H1 (cell line): ENCODE results near the gene MATR3. TPM values are rescaled to one million over a fixed set of nuclear protein-coding genes. Genes with fewer than 3 reads are reported as not detected.

Experiments
- CTCF ChIA-PET: fragments of 300-600 bp; sonication (Branson Sonifier 250); formaldehyde crosslinking; loops from one replicate; lab custom pipeline; 2021; ENCODE audit not compliant: partially characterized antibody; lab: Charles Lee
- POLR2A ChIA-PET: fragments of 300-600 bp; sonication (Branson Sonifier 250); formaldehyde crosslinking; loops from one replicate; lab custom pipeline; 2021; ENCODE audit warnings: inconsistent platforms; ENCODE audit not compliant: partially characterized antibody; lab: Charles Lee
- DNase-seq, 2 experiments: peaks; one replicate each; pipeline versions ENCODE4 v3.0.0 to v3.0.0-alpha.2; 2010 to 2022; ENCODE audit warnings: low spot score in 2 of 2, low read depth in 1 of 2, mixed read lengths in 1 of 2
- FAIRE-seq: peaks from 2 replicates; lab custom pipeline; 2011; peaks lifted over from hg19 to GRCh38; lab: Jason Lieb, UNC
- H2AFZ ChIP-seq: 2 replicates; pipeline ENCODE4 v1.8.1; 2012; ENCODE audit warnings: low read length, inconsistent platforms
- H2AK5ac ChIP-seq: 2 replicates; pipeline ENCODE4 v1.6.1; 2013; ENCODE audit warnings: low read depth, low read length
- H2BK120ac ChIP-seq: replicated peaks from 2 replicates; pipeline ENCODE3; 2013; ENCODE audit warnings: low read depth, low read length, inconsistent platforms
- H2BK12ac ChIP-seq: 2 replicates; pipeline ENCODE4 v1.6.1; 2013; ENCODE audit warnings: low read depth, low read length
- H2BK15ac ChIP-seq: 2 replicates; pipeline ENCODE4 v1.6.1; 2013; ENCODE audit warnings: low read length
- H2BK20ac ChIP-seq: 2 replicates; pipeline ENCODE4 v1.6.1; 2013; ENCODE audit warnings: low read length
- H2BK5ac ChIP-seq: 2 replicates; pipeline ENCODE4 v1.6.1; 2013; ENCODE audit warnings: low read depth, low read length
- H3K14ac ChIP-seq: 2 replicates; pipeline ENCODE4 v1.6.1; 2013; ENCODE audit warnings: inconsistent platforms; ENCODE audit not compliant: insufficient read length
- H3K18ac ChIP-seq: 2 replicates; pipeline ENCODE4 v1.6.1; 2013; ENCODE audit warnings: low read length; ENCODE audit errors: extremely low read depth
- H3K23ac ChIP-seq: 2 replicates; pipeline ENCODE4 v1.6.1; 2013; ENCODE audit warnings: inconsistent platforms; ENCODE audit not compliant: insufficient read length
- H3K23me2 ChIP-seq: 2 replicates; pipeline ENCODE4 v1.6.1; 2013; ENCODE audit warnings: low read depth, low read length
- H3K27ac ChIP-seq: 2 replicates; pipeline ENCODE4 v1.6.1; 2011; ENCODE audit warnings: low read depth, low read length, inconsistent platforms
- H3K27me3 ChIP-seq, 4 experiments: replicated peaks in 1 of 4; 1 replicate in 1 of 4; 2 replicates in 3 of 4; pipeline versions ENCODE4 v1.6.1 to v1.8.1; 2011 to 2013; ENCODE audit warnings: low read length in 3 of 4, mild to moderate bottlenecking in 3 of 4, inconsistent platforms in 2 of 4, mixed read lengths in 2 of 4, moderate library complexity in 1 of 4; ENCODE audit not compliant: control insufficient read depth in 3 of 4, insufficient read depth in 3 of 4; ENCODE audit errors: extremely low read depth in 1 of 4
- H3K36me3 ChIP-seq, 4 experiments: 2 replicates each; pipeline versions ENCODE4 v1.6.1 to v1.8.1; 2011 to 2013; ENCODE audit warnings: mild to moderate bottlenecking in 4 of 4, low read length in 3 of 4, moderate library complexity in 2 of 4, control low read depth in 1 of 4, inconsistent platforms in 1 of 4; ENCODE audit not compliant: insufficient read depth in 4 of 4, control insufficient read depth in 2 of 4
- H3K4ac ChIP-seq: replicated peaks from 2 replicates; pipeline ENCODE3; 2013; ENCODE audit warnings: low read length, low read depth, mixed read lengths, inconsistent platforms; ENCODE audit not compliant: insufficient read length
- H3K4me1 ChIP-seq, 4 experiments: replicated peaks in 1 of 4; 1 replicate in 1 of 4; 2 replicates in 3 of 4; pipeline versions ENCODE4 v1.6.1 to v1.8.1; 2011 to 2013; ENCODE audit warnings: low read length in 3 of 4, inconsistent platforms in 2 of 4, mixed read lengths in 1 of 4; ENCODE audit not compliant: insufficient read depth in 4 of 4, control insufficient read depth in 3 of 4
- H3K4me2 ChIP-seq, 2 experiments: 2 replicates each; pipeline versions ENCODE4 v1.6.1 to v1.8.1; 2011 to 2013; ENCODE audit warnings: low read depth in 2 of 2, low read length in 2 of 2, control low read depth in 1 of 2, inconsistent platforms in 1 of 2, mild to moderate bottlenecking in 1 of 2; ENCODE audit not compliant: insufficient read depth in 1 of 2
- H3K4me3 ChIP-seq, 4 experiments: fragments of 200-600, 300-600 bp in 1 of 4; sonication (generic), shearing (Covaris generic), sonication (Bioruptor Twin) in 1 of 4; 2 replicates each; pipeline versions ENCODE4 v1.5.1 to v1.8.1; 2011 to 2016; ENCODE audit warnings: low read length in 4 of 4, low read depth in 3 of 4, control low read depth in 2 of 4, inconsistent platforms in 2 of 4, mild to moderate bottlenecking in 2 of 4, mixed read lengths in 1 of 4, moderate library complexity in 1 of 4; ENCODE audit not compliant: insufficient read depth in 2 of 4; ENCODE audit errors: extremely low read depth in 1 of 4
- H3K56ac ChIP-seq: replicated peaks from 2 replicates; pipeline ENCODE3; 2013; ENCODE audit warnings: low read depth, mild to moderate bottlenecking, mixed read lengths, low read length, inconsistent platforms; ENCODE audit not compliant: insufficient read length
- H3K79me1 ChIP-seq: 2 replicates; pipeline ENCODE4 v1.6.1; 2013; ENCODE audit warnings: low read depth, low read length, control low read depth
- H3K79me2 ChIP-seq, 2 experiments: 2 replicates each; pipeline versions ENCODE4 v1.6.1 to v1.8.1; 2012 to 2013; ENCODE audit warnings: low read length in 2 of 2, mild to moderate bottlenecking in 2 of 2, inconsistent platforms in 1 of 2; ENCODE audit not compliant: insufficient read depth in 2 of 2, control insufficient read depth in 1 of 2
- H3K9ac ChIP-seq, 4 experiments: replicated peaks in 1 of 4; 1 replicate in 1 of 4; 2 replicates in 3 of 4; pipeline versions ENCODE4 v1.6.1 to v1.8.1; 2011 to 2013; ENCODE audit warnings: low read depth in 3 of 4, low read length in 3 of 4, control low read depth in 2 of 4, mild to moderate bottlenecking in 2 of 4, moderate library complexity in 2 of 4, inconsistent platforms in 1 of 4; ENCODE audit errors: extremely low read depth in 1 of 4
- H3K9me3 ChIP-seq, 2 experiments: 2 replicates each; pipeline versions ENCODE4 v1.6.1 to v1.8.1; 2012 to 2013; ENCODE audit warnings: mild to moderate bottlenecking in 2 of 2, moderate library complexity in 2 of 2, control low read depth in 1 of 2, inconsistent platforms in 1 of 2, low read depth in 1 of 2, low read length in 1 of 2, mixed read lengths in 1 of 2; ENCODE audit not compliant: insufficient read depth in 2 of 2
- H4K20me1 ChIP-seq, 2 experiments: replicated peaks in 1 of 2; 2 replicates each; pipeline versions ENCODE3 to v1.8.1; 2011 to 2013; ENCODE audit warnings: inconsistent platforms in 2 of 2, low read length in 2 of 2, mild to moderate bottlenecking in 1 of 2; ENCODE audit not compliant: insufficient read depth in 2 of 2, control insufficient read depth in 1 of 2
- H4K5ac ChIP-seq: 2 replicates; pipeline ENCODE4 v1.6.1; 2013; ENCODE audit warnings: low read length, low read depth, mixed read lengths, inconsistent platforms; ENCODE audit not compliant: insufficient read length
- H4K8ac ChIP-seq: 2 replicates; pipeline ENCODE4 v1.8.0; 2013; ENCODE audit warnings: mild to moderate bottlenecking, moderate library complexity, low read length, inconsistent platforms; ENCODE audit not compliant: insufficient read depth; ENCODE audit errors: extremely low read depth
- H4K91ac ChIP-seq: replicated peaks from 2 replicates; pipeline ENCODE3; 2013; ENCODE audit warnings: low read length, mixed read lengths, inconsistent platforms; ENCODE audit not compliant: insufficient read length
- BCL11A ChIP-seq, 2 experiments: IDR thresholded peaks; one replicate each; pipeline ENCODE4 v1.6.1; 2011; ENCODE audit warnings: low read depth in 2 of 2, low read length in 2 of 2, mild to moderate bottlenecking in 2 of 2
- CHD1 ChIP-seq: IDR thresholded peaks from 2 replicates; pipeline ENCODE4 v1.6.1; 2012; ENCODE audit warnings: low read depth, low read length, improper control_type of control experiment
- CTBP2 ChIP-seq: IDR thresholded peaks from 2 replicates; pipeline ENCODE4 v1.7.0; 2011; ENCODE audit warnings: borderline replicate concordance, mild to moderate bottlenecking, moderate library complexity, mixed read lengths, low read length; ENCODE audit not compliant: insufficient read depth, insufficient read length
- EP300 ChIP-seq, 2 experiments: IDR thresholded peaks; 1 replicate in 1 of 2; 2 replicates in 1 of 2; pipeline ENCODE4 v1.6.1; 2011 to 2012; ENCODE audit warnings: low read depth in 2 of 2, low read length in 2 of 2, mild to moderate bottlenecking in 2 of 2, borderline replicate concordance in 1 of 2, inconsistent platforms in 1 of 2, moderate library complexity in 1 of 2
- EZH2 ChIP-seq: fragments of 200-600 bp; sonication (generic); IDR thresholded peaks from 2 replicates; pipeline ENCODE4 v1.7.1; 2012; ENCODE audit warnings: low read depth, mild to moderate bottlenecking, moderate library complexity, low read length, inconsistent platforms; ENCODE audit not compliant: severe bottlenecking
- HDAC2 ChIP-seq, 2 experiments: fragments of 300-600 bp in 1 of 2; sonication (generic) in 1 of 2; IDR thresholded peaks; 2 replicates each; pipeline ENCODE4 v1.6.1; 2011 to 2012; ENCODE audit warnings: low read depth in 2 of 2, low read length in 2 of 2, mild to moderate bottlenecking in 2 of 2, moderate library complexity in 2 of 2, borderline replicate concordance in 1 of 2, inconsistent platforms in 1 of 2
- HDAC6 ChIP-seq: IDR thresholded peaks from one replicate; pipeline ENCODE4 v1.7.1; 2012; ENCODE audit warnings: low read depth, mild to moderate bottlenecking, inconsistent platforms, low read length, moderate library complexity
- JUN ChIP-seq: IDR thresholded peaks from 2 replicates; pipeline ENCODE4 v1.6.1; 2011; ENCODE audit warnings: low read depth, mild to moderate bottlenecking, improper control_type of control experiment, low read length
- KDM4A ChIP-seq: IDR thresholded peaks from one replicate; pipeline ENCODE4 v1.7.1; 2012; ENCODE audit warnings: low read depth, mild to moderate bottlenecking, moderate library complexity, low read length, inconsistent platforms; ENCODE audit not compliant: severe bottlenecking
- POLR2AphosphoS5 ChIP-seq: IDR thresholded peaks from 2 replicates; pipeline ENCODE4 v1.6.1; 2011; ENCODE audit warnings: low read depth, low read length
- WGBS, 2 experiments: shearing (Covaris generic) in 1 of 2; methylation state at CpG; one replicate each; pipeline versions ENCODE4 v1.1.6 to v1.1.7; 2013 to 2015; ENCODE audit warnings: low lambda C conversion rate in 2 of 2, mixed read lengths in 2 of 2, inconsistent platforms in 1 of 2, low coverage in 1 of 2, missing lambda C conversion rate in 1 of 2; ENCODE audit not compliant: insufficient replicate concordance in 2 of 2, insufficient coverage in 1 of 2, insufficient read length in 1 of 2; ENCODE audit errors: extremely low coverage in 1 of 2, missing lambda C conversion rate in 1 of 2; 5-methylcytosine and 5-hydroxymethylcytosine counted together
- polyA plus RNA-seq, 7 experiments: library from polyadenylated mRNA; depleted of rRNA in 3 of 7; stranded (reverse) in 5 of 7; unstranded in 2 of 7; fragments of >200 nt in 5 of 7; fragments of 200-250 nt in 2 of 7; gene quantifications; 1 replicate in 5 of 7; 2 replicates in 1 of 7; 4 replicates in 1 of 7; pipeline versions ENCODE4 v1.2.1 to v1.2.3, GENCODE V29; 2011 to 2013; ENCODE audit warnings: missing spikeins in 2 of 7, mixed read lengths in 2 of 7
- total RNA-seq: library from RNA; stranded (reverse); fragmentation: NEBNext Ultra II Directional; extraction: Animal tissue kit (Norgen Biotek cat#: 25700); gene quantifications from 2 replicates; pipeline ENCODE4 v1.2.1, GENCODE V29; 2021
- TF ChIP-seq, protein P1 (sequence below): IDR thresholded peaks from 2 replicates; pipeline ENCODE4 v1.6.1; 2011; ENCODE audit warnings: low read length, improper control_type of control experiment

The MATR3 gene
- total and polyA plus RNA-seq, 2 of the 8 experiments (the other 6 are each of a cell fraction or from before 2014, with no cell fraction given), result 116 to 389 TPM

DNA sequence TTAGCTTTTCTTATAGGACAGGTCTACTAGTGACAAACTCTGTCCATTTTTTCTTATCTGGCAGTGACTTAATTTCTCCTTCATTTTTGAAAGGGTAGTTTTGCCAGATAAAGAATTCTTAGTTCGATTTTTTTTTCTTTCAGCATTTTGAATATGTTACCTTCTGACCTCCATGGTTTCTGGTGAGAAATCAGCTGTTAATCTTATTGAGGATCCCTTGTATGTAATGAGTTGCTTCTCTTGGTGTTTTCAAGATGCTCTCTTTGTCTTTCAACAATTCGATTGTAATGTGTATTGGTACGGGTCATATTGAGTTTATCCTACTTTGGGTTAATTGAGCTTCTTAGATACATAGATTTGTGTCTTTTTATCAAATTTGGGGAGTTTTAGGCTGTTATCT lies 60.6 kb downstream of the MATR3 start:
- no peaks in the 10 kb centered on the region for H3K27me3 ChIP-seq
- no peaks in the 10 kb centered on the region for H3K4me1 ChIP-seq
- H2BK20ac ChIP-seq, result no peak overlapping the region
- ChIA-PET POLR2A (interaction anchor here (0.9 to 5.0 kb wide), 7 partner anchors 11 to 80 kb away, joined by 3 to 49 read pairs (median 5); partner anchors contain the start of genes MATR3, PAIP2 and PROB1), CTCF (interaction anchor here (0.7 to 1.4 kb wide), 3 partner anchors 15 to 49 kb away, joined by 3 read pairs; no protein-coding TSS in a partner anchor)
- H4K5ac ChIP-seq, result no peak overlapping the region
- DNase-seq (no peak), FAIRE-seq (no peak)
- no peaks in the 10 kb centered on the region; a peak in 2 of 8 replicates for H3K36me3 ChIP-seq
- no peak overlapping the region for H2BK5ac ChIP-seq
- H3K4me2 ChIP-seq, result no peak overlapping the region
- peaks cover 9 to 11% of the 10 kb centered on the region in 2 experiments for H4K20me1 ChIP-seq
- H2AK5ac ChIP-seq, result no peak overlapping the region
- no peak overlapping the region for H3K4me3 ChIP-seq
- H4K91ac ChIP-seq, result no peak overlapping the region
- no peak overlapping the region for H2AFZ ChIP-seq
- H3K27ac ChIP-seq, result no peak overlapping the region
- H3K23me2 ChIP-seq, result no peaks in the 10 kb centered on the region
- H3K56ac ChIP-seq, result no peak overlapping the region
- no peak overlapping the region for H2BK12ac ChIP-seq
- peaks cover 29 to 99% of the 10 kb centered on the region in 2 experiments for H3K79me2 ChIP-seq
- no peak overlapping the region for H3K4ac ChIP-seq
- H3K14ac ChIP-seq, result no peak overlapping the region
- H3K23ac ChIP-seq, result no peak overlapping the region
- peaks cover 5% of the 10 kb centered on the region; the same call in 1 of the 2 replicates for H3K79me1 ChIP-seq
- H3K9me3 ChIP-seq, result no peaks in the 10 kb centered on the region
- no peak overlapping the region for H4K8ac ChIP-seq
- no peak overlapping the region for H3K18ac ChIP-seq
- no peak overlapping the region for H2BK15ac ChIP-seq
- H2BK120ac ChIP-seq, result no peak overlapping the region
- no peak overlapping the region for H3K9ac ChIP-seq
- WGBS, 2 experiments, result 92% methylated on average over 3 of the region's 3 CpGs; no CpG with 5 or more reads in 1 of the 2 experiments
- no peak for TF ChIP-seq EP300 (IDR thresholded peaks at IDR 0.05; ENCODE audit: borderline replicate concordance in 1 of 2, low read depth in 2 of 2, low read length in 2 of 2)
- no peak for TF ChIP-seq POLR2AphosphoS5
- no peak for TF ChIP-seq CHD1
- TF ChIP-seq JUN, result no peak
- TF ChIP-seq, protein P1, sequence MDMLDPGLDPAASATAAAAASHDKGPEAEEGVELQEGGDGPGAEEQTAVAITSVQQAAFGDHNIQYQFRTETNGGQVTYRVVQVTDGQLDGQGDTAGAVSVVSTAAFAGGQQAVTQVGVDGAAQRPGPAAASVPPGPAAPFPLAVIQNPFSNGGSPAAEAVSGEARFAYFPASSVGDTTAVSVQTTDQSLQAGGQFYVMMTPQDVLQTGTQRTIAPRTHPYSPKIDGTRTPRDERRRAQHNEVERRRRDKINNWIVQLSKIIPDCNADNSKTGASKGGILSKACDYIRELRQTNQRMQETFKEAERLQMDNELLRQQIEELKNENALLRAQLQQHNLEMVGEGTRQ, result no peak
- TF ChIP-seq EZH2, result no peak
- TF ChIP-seq BCL11A (IDR thresholded peaks at IDR 0.05; ENCODE audit: low read depth in 2 of 2, low read length in 2 of 2), result no peak
- TF ChIP-seq HDAC6, result no peak
- TF ChIP-seq CTBP2, result no peak
- TF ChIP-seq KDM4A, result no peak
- no peak for TF ChIP-seq HDAC2 (IDR thresholded peaks at IDR 0.05; ENCODE audit: borderline replicate concordance in 1 of 2, low read depth in 2 of 2, low read length in 2 of 2)
